Mucosa of descending colon (tissue), 3 donors: ENCODE results near the gene RAB9A. TPM values are rescaled to one million over a fixed set of nuclear protein-coding genes. Genes with fewer than 3 reads are reported as not detected.
"Not testable (repeated sequence)": the region's sequence is repeated elsewhere in the genome, so short reads cannot be mapped to it uniquely, and the experiment has no call there.

ENCODE experiments used
- ATAC-seq: fragments of 200-7000 bp; cut with Tn5 transposase; one replicate; pipeline ENCODE4 v1.9.1; 2020; ENCODE audit warnings: mild to moderate bottlenecking, moderate library complexity
- DNase-seq, 3 donors: peaks; one replicate each; pipeline ENCODE4 v3.0.0-alpha.2; 2020
- H3K36me3 ChIP-seq: fragments of 200-600 bp; one replicate; pipeline ENCODE4 v1.8.0; 2021; ENCODE audit warnings: low read depth, mild to moderate bottlenecking
- H3K4me1 ChIP-seq: fragments of 200-600 bp; one replicate; pipeline ENCODE4 v1.8.0; 2021; ENCODE audit warnings: low read depth, mild to moderate bottlenecking
- H3K4me3 ChIP-seq: fragments of 200-600 bp; one replicate; pipeline ENCODE4 v1.8.0; 2021; ENCODE audit warnings: mild to moderate bottlenecking
- H3K9me3 ChIP-seq: fragments of 200-600 bp; one replicate; pipeline ENCODE4 v1.8.0; 2021; ENCODE audit warnings: mild to moderate bottlenecking
- intact Hi-C, 2 donors: fragments of 100-400 bp; cut with DNase I in 1 of 2; cut with micrococcal nuclease in 1 of 2; formaldehyde crosslinking; loops; one replicate each; pipeline versions ENCODE4 v1.11.0 to v1.11.1; 2022; cut with DNase I, micrococcal nuclease
- total RNA-seq, 3 donors: library from RNA; stranded (reverse); fragmentation: NEBNext Ultra II Directional in 2 of 3; extraction: Animal tissue kit (Norgen Biotek cat#: 25700) in 2 of 3; gene quantifications; one replicate each; pipeline versions ENCODE4 v1.2.1 to v1.2.4, GENCODE V29; 2021 to 2023
- TF ChIP-seq, protein P1 (sequence below): fragments of 200-600 bp; IDR thresholded peaks from one replicate; pipeline ENCODE4 v1.8.0; 2022; ENCODE audit warnings: antibody characterized with exemption, mild to moderate bottlenecking
- donor health status: DM: no; HTN: no; CAD: no; lungs with moderate emphysema.
- donor health status: DM: no; HTN: no; CAD: no.
- donor health status: DM: no; HTN: yes; CAD: no.

The RAB9A gene
- total RNA-seq, 3 donors from 2014 or later = 38.1 to 49.5 (median 40.8) TPM

GRCh38 chrX:13670197-13670596 lies 18.7 kb upstream of the RAB9A start:
- ATAC-seq (no peak), DNase-seq (no peak)
- H3K36me3 ChIP-seq = no peaks in the 10 kb centered on the region
- TF ChIP-seq, protein P1, sequence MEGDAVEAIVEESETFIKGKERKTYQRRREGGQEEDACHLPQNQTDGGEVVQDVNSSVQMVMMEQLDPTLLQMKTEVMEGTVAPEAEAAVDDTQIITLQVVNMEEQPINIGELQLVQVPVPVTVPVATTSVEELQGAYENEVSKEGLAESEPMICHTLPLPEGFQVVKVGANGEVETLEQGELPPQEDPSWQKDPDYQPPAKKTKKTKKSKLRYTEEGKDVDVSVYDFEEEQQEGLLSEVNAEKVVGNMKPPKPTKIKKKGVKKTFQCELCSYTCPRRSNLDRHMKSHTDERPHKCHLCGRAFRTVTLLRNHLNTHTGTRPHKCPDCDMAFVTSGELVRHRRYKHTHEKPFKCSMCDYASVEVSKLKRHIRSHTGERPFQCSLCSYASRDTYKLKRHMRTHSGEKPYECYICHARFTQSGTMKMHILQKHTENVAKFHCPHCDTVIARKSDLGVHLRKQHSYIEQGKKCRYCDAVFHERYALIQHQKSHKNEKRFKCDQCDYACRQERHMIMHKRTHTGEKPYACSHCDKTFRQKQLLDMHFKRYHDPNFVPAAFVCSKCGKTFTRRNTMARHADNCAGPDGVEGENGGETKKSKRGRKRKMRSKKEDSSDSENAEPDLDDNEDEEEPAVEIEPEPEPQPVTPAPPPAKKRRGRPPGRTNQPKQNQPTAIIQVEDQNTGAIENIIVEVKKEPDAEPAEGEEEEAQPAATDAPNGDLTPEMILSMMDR = no peak
- H3K4me1 ChIP-seq = peaks cover 5% of the 10 kb centered on the region
- no peaks in the 10 kb centered on the region for H3K9me3 ChIP-seq
- no peak overlapping the region for H3K4me3 ChIP-seq
- intact Hi-C loops = no loop called here

- Histone ChIP-seq H3K9me3 (no peaks in the 10 kb centered on the region), H3K36me3 (no peaks in the 10 kb centered on the region), H3K4me1 (peaks cover 5% of the 10 kb centered on the region), H3K4me3 (no peak overlapping the region)
- no peak for DNase-seq
- intact Hi-C loops = no loop called here
- ATAC-seq = no peak
- TF ChIP-seq, protein P1 = no peak
Observed at GRCh38 chrX:13673016-13673415, 15.9 kb upstream of the RAB9A start.

DNA sequence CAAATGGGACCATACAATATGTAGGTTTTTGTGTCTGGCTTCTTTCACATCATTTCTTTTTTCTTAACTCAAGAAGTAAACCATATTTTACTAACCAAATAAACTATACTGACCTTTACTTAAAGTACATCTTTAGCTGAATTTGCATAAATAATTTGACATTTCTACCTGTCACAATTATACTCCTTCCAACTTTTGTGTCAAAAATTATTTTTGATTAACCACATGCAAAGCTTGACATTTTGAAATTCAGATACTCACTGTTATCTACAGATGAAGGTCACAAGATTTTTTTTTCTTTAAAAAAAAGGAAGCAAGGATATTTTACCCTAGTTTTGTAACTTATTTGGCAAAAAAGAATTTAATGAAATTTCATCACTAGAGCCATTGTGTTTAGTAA lies 12.0 kb upstream of the RAB9A start:
- Histone ChIP-seq H3K36me3 (no peaks in the 10 kb centered on the region), H3K9me3 (no peaks in the 10 kb centered on the region), H3K4me3 (no peak overlapping the region), H3K4me1 (no peaks in the 10 kb centered on the region)
- TF ChIP-seq, protein P1 = no peak
- no peak for ATAC-seq
- DNase-seq = no peak
- intact Hi-C loops = no loop called here

GRCh38 chrX:13679700-13680099 lies 9.2 kb upstream of the RAB9A start:
- intact Hi-C loops, DNase-seq, H3K4me3 ChIP-seq, H3K9me3 ChIP-seq, H3K36me3 ChIP-seq, ATAC-seq, H3K4me1 ChIP-seq: not testable (repeated sequence)

- Histone ChIP-seq H3K4me1 (no peaks in the 10 kb centered on the region), H3K4me3 (no peak overlapping the region), H3K9me3 (no peaks in the 10 kb centered on the region), H3K36me3 (no peaks in the 10 kb centered on the region)
- ATAC-seq = no peak
- intact Hi-C loops = no loop called here
- DNase-seq = no peak
- TF ChIP-seq, protein P1 = no peak
Observed at GRCh38 chrX:13681595-13681994, 7.3 kb upstream of the RAB9A start.

DNA sequence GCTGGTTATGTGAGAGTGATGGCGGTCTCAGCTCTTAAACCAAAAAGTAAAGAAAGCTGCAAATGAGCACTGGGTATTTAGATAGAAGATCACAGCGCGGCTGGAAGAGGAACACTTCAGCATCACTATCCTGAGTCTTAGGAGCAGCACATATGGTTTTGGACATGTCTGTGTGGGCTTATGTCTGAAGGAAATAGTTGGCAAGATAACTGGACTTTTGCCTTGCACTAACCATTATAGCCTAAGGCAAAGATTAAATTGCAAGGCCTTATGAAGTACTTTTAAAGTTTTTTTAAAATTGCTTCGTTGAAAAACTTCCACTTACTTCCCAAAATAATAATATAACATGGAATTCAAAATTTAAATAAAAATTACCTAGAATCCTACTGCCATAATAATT lies 4.6 kb upstream of the RAB9A start:
- TF ChIP-seq, protein P1 = no peak
- intact Hi-C loops = no loop called here
- DNase-seq (no peak), ATAC-seq (no peak)
- Histone ChIP-seq H3K9me3 (no peaks in the 10 kb centered on the region), H3K4me1 (no peaks in the 10 kb centered on the region), H3K36me3 (no peaks in the 10 kb centered on the region), H3K4me3 (no peak overlapping the region)
